Gastroesophageal sphincter (tissue), 4 donors: ENCODE results near the gene SMG6. TPM values are rescaled to one million over a fixed set of nuclear protein-coding genes. Genes with fewer than 3 reads are reported as not detected.
A peak's percentile ranks its signal among the peaks of the same experiment; 100 is the strongest.

ENCODE experiments used
- ATAC-seq: fragments of 150-250 bp; one replicate; pipeline ENCODE4 v1.9.1; 2016; ENCODE audit warnings: mild to moderate bottlenecking, moderate library complexity
- H3K27ac ChIP-seq, 4 donors: fragments of 200-600 bp; sonication (generic) in 3 of 4; 1 replicate in 3 of 4; 2 replicates in 1 of 4; pipeline ENCODE4 v1.5.1; 2016 to 2019
- H3K27me3 ChIP-seq: fragments of 200-600 bp; sonication (generic); one replicate; pipeline ENCODE4 v1.5.1; 2019
- H3K36me3 ChIP-seq, 2 donors: fragments of 200-600 bp; sonication (generic); one replicate each; pipeline ENCODE4 v1.5.1; 2019; ENCODE audit warnings: control low read depth in 1 of 2
- H3K4me1 ChIP-seq, 3 donors: fragments of 200-600 bp; sonication (generic); 1 replicate in 2 of 3; 2 replicates in 1 of 3; pipeline ENCODE4 v1.5.1; 2016 to 2019; ENCODE audit warnings: control low read depth in 2 of 3
- H3K4me3 ChIP-seq, 2 donors: fragments of 200-600 bp; sonication (generic); one replicate each; pipeline ENCODE4 v1.5.1; 2019; ENCODE audit warnings: mild to moderate bottlenecking in 1 of 2, moderate library complexity in 1 of 2
- H3K9me3 ChIP-seq, 3 donors: fragments of 200-600 bp; sonication (generic); one replicate each; pipeline ENCODE4 v1.5.1; 2017 to 2019; ENCODE audit warnings: control low read depth in 2 of 3
- CTCF ChIP-seq, 4 experiments: fragments of 200-600 bp in 2 of 4; fragments of 450-650 bp in 2 of 4; sonication (generic) in 1 of 4; IDR thresholded peaks; one replicate each; pipeline ENCODE4 v1.5.1; 2017 to 2019; ENCODE audit warnings: antibody characterized with exemption in 4 of 4, mild to moderate bottlenecking in 2 of 4, moderate library complexity in 2 of 4
- EP300 ChIP-seq: sonication (generic); formaldehyde crosslinking; IDR thresholded peaks from one replicate; pipeline ENCODE4 v1.6.1; 2017; ENCODE audit warnings: antibody characterized with exemption, mild to moderate bottlenecking
- POLR2A ChIP-seq, 2 donors: fragments of 450-650 bp; IDR thresholded peaks; one replicate each; pipeline ENCODE4 v1.6.1; 2017; ENCODE audit warnings: antibody characterized with exemption in 2 of 2, mild to moderate bottlenecking in 2 of 2, moderate library complexity in 1 of 2
- POLR2AphosphoS5 ChIP-seq: sonication (generic); formaldehyde crosslinking; IDR thresholded peaks from one replicate; pipeline ENCODE4 v1.6.1; 2017; ENCODE audit warnings: antibody characterized with exemption
- WGBS, 2 donors: methylation state at CpG; one replicate each; pipeline ENCODE4 v1.1.5; 2018; ENCODE audit warnings: low coverage in 1 of 2; 5-methylcytosine and 5-hydroxymethylcytosine counted together
- total RNA-seq, 4 donors: library from RNA; depleted of rRNA; stranded (reverse); fragments of >200 nt; gene quantifications; one replicate each; pipeline ENCODE4 v1.1.0, GENCODE V29; 2016

SMG6 gene
- total RNA-seq, 4 donors from 2014 or later, result 27.2 to 75.5 (median 43.9) TPM

- no peak for ATAC-seq
- H3K27ac ChIP-seq, result no peak overlapping the region
- no peaks in the 10 kb centered on the region for H3K9me3 ChIP-seq
- no peak overlapping the region for H3K4me3 ChIP-seq
- TF ChIP-seq EP300, result no peak
- TF ChIP-seq CTCF (IDR thresholded peaks at IDR 0.05), result no peak
- TF ChIP-seq POLR2AphosphoS5, result no peak
- TF ChIP-seq POLR2A (IDR thresholded peaks at IDR 0.05), result no peak
- no peaks in the 10 kb centered on the region for H3K27me3 ChIP-seq
- peaks cover 0 to 20% of the 10 kb centered on the region in 2 donors for H3K36me3 ChIP-seq
- H3K4me1 ChIP-seq, result peaks cover 0 to 18% (median 16%) of the 10 kb centered on the region in 3 donors
- WGBS, 2 donors, result 88 to 98% methylated on average over 12 to 13 of the region's 15 CpGs
These were observed 175.6 kb downstream of the SMG6 start for GRCh38 chr17:2128011-2128410.

- ATAC-seq, result no peak
- WGBS, 2 donors, result 85 to 96% methylated on average over 5 to 6 of the region's 6 CpGs
These were observed 178.5 kb downstream of the SMG6 start for GRCh38 chr17:2125013-2125535.

GRCh38 chr17:2124391-2124790, 179.2 kb downstream of the SMG6 start:
- no peaks in the 10 kb centered on the region for H3K9me3 ChIP-seq
- H3K27me3 ChIP-seq, result no peaks in the 10 kb centered on the region
- H3K36me3 ChIP-seq, result peaks cover 0 to 20% of the 10 kb centered on the region in 2 donors
- TF ChIP-seq POLR2AphosphoS5, result no peak
- no peak for TF ChIP-seq EP300
- TF ChIP-seq POLR2A (IDR thresholded peaks at IDR 0.05), result no peak
- TF ChIP-seq CTCF (IDR thresholded peaks at IDR 0.05), result no peak
- peak overlapping the region in 3 of 4 donors; percentile 60 to 78 (median 70) for H3K27ac ChIP-seq
- ATAC-seq, result no peak
- H3K4me1 ChIP-seq, result peaks cover 0 to 30% (median 25%) of the 10 kb centered on the region in 3 donors
- no peak overlapping the region for H3K4me3 ChIP-seq
- WGBS, 2 donors, result 59 to 73% methylated on average over 2 to 4 of the region's 6 CpGs

More at GRCh38 chr17:2125013-2125535, 178.5 kb downstream of the SMG6 start:
- Histone ChIP-seq H3K36me3 (peaks cover 0 to 13% of the 10 kb centered on the region in 2 donors), H3K27ac (no peak overlapping the region), H3K27me3 (no peaks in the 10 kb centered on the region), H3K4me1 (peaks cover 0 to 30% (median 25%) of the 10 kb centered on the region in 3 donors), H3K4me3 (no peak overlapping the region), H3K9me3 (no peaks in the 10 kb centered on the region)
- TF ChIP-seq EP300 (no peak), POLR2A (IDR thresholded peaks at IDR 0.05) (no peak)

GRCh38 chr17:2123375-2124251, 180.0 kb downstream of the SMG6 start:
- TF ChIP-seq POLR2AphosphoS5, result no peak
- no peak for TF ChIP-seq EP300
- TF ChIP-seq POLR2A (IDR thresholded peaks at IDR 0.05), result no peak
- no peak for TF ChIP-seq CTCF (IDR thresholded peaks at IDR 0.05)
- Histone ChIP-seq H3K9me3 (no peaks in the 10 kb centered on the region), H3K4me3 (no peak overlapping the region), H3K36me3 (peaks cover 0 to 23% of the 10 kb centered on the region in 2 donors), H3K4me1 (peaks cover 0 to 30% (median 25%) of the 10 kb centered on the region in 3 donors), H3K27ac (peak overlapping the region; percentile 8 to 78 (median 65)), H3K27me3 (no peaks in the 10 kb centered on the region)
- 38 to 49% methylated on average over 5 to 7 of the region's 7 CpGs for WGBS, 2 donors
- ATAC-seq, result peak; percentile 42

- no peak overlapping the region for H3K4me3 ChIP-seq
- ATAC-seq, result peak; percentile 87
These were observed 180.8 kb downstream of the SMG6 start for GRCh38 chr17:2122641-2123302.

More at GRCh38 chr17:2122641-2123302, 180.8 kb downstream of the SMG6 start:
- Histone ChIP-seq H3K27me3 (no peaks in the 10 kb centered on the region), H3K9me3 (no peaks in the 10 kb centered on the region), H3K36me3 (peaks cover 0 to 16% of the 10 kb centered on the region in 2 donors), H3K4me1 (peaks cover 0 to 30% (median 25%) of the 10 kb centered on the region in 3 donors), H3K27ac (peak overlapping the region in 3 of 4 donors; percentile 60 to 78 (median 70))
- 44 to 56% methylated on average over 4 to 9 of the region's 16 CpGs for WGBS, 2 donors
- no peak for TF ChIP-seq POLR2AphosphoS5
- TF ChIP-seq CTCF (IDR thresholded peaks at IDR 0.05), result no peak
- TF ChIP-seq EP300, result no peak
- no peak for TF ChIP-seq POLR2A (IDR thresholded peaks at IDR 0.05)
